Endothelial cell of umbilical vein (primary cell): ENCODE results near the gene FRMD4A.

ENCODE experiments used
- CTCF ChIP-seq, 2 donors: IDR thresholded peaks; 1 replicate in 1 of 2; 2 replicates in 1 of 2; pipeline ENCODE4 v1.5.1; 2011; ENCODE audit warnings: low read length in 2 of 2, mild to moderate bottlenecking in 2 of 2, moderate library complexity in 2 of 2, control low read depth in 1 of 2, inconsistent platforms in 1 of 2, low read depth in 1 of 2; ENCODE audit not compliant: insufficient read depth in 1 of 2; ENCODE audit errors: extremely low read depth in 1 of 2
- EZH2 ChIP-seq: IDR thresholded peaks from 2 replicates; pipeline ENCODE4 v1.6.1; 2012; ENCODE audit warnings: borderline replicate concordance, low read depth, mild to moderate bottlenecking, moderate library complexity, low read length, inconsistent platforms; ENCODE audit not compliant: severe bottlenecking
- JUN ChIP-seq: IDR thresholded peaks from 2 replicates; pipeline ENCODE4 v1.6.1; 2011; ENCODE audit warnings: borderline replicate concordance, low read depth; ENCODE audit not compliant: insufficient read length, insufficient read depth
- MAX ChIP-seq: IDR thresholded peaks from 2 replicates; pipeline ENCODE4 v1.6.1; 2011; ENCODE audit not compliant: insufficient read depth, insufficient read length
- MYC ChIP-seq: IDR thresholded peaks from one replicate; pipeline ENCODE4 v1.6.1; 2011; ENCODE audit warnings: mild to moderate bottlenecking, low read depth, low read length
- POLR2A ChIP-seq: IDR thresholded peaks from 2 replicates; pipeline ENCODE4 v1.6.1; 2012; ENCODE audit warnings: low read depth, mild to moderate bottlenecking, control low read depth, low read length
- POLR2AphosphoS5 ChIP-seq: IDR thresholded peaks from 2 replicates; pipeline ENCODE4 v1.6.1; 2012; ENCODE audit warnings: low read depth, mild to moderate bottlenecking, control low read depth, low read length, moderate library complexity; ENCODE audit not compliant: insufficient read depth

GRCh38 chr10:14001298-14002040 is 329.3 kb downstream of the FRMD4A start:
- no peak for TF ChIP-seq POLR2A
- no peak for TF ChIP-seq MAX
- TF ChIP-seq EZH2, result no peak
- no peak for TF ChIP-seq CTCF (IDR thresholded peaks at IDR 0.05; ENCODE audit: extremely low read depth in 1 of 2, insufficient read depth in 1 of 2, low read depth in 1 of 2, low read length in 2 of 2)
- no peak for TF ChIP-seq POLR2AphosphoS5
- TF ChIP-seq MYC, result no peak
- TF ChIP-seq JUN, result no peak
